ENCODE measurements around the gene MAP3K5.
"Not testable (repeated sequence)": the region's sequence is repeated elsewhere in the genome, so short reads cannot be mapped to it uniquely, and the experiment has no call there.

MAP3K5 gene

DNA sequence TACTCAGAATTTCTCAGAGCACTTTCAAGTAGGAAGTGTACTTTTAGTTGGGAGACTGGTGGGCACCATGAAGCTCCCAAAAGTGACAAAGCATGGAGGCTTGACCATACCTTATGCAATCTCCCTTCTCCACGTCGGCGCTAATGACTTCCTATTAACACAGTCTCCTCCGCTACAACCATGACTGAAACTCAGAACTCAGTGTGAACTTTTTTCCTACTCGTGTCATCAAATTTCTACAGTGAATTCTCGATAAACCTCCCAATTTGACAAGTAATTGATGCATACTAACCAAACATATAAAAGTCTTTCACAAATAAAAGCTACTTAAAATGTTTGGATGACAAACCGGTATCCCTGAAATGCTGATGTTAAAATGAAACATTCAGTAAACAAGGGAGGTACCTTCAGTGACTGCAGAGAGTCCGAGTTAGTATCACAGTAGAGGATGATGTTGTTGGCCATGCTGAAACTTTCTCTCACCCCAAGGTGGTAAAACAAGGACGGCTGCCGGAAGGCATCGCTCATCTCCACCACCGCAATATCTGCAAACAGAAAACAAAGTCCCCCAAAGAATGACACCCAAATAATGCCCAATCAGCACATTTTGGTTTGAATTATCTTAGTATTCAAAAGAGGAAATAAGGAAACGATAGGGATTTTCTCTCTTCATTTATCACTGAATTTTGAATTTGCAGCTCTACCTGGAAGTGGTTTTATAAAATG, 72.1 kb downstream of the MAP3K5 start:
- DNase-seq (ENCODE audit: low spot score in 2 of 2) = no peak
- H3K9me3 Mint-ChIP-seq = no peaks in the 10 kb centered on the region
- H3K4me3 Mint-ChIP-seq = peak overlapping the region; percentile 85
- H3K4me1 Mint-ChIP-seq = peaks cover 44% of the 10 kb centered on the region
- no peaks in the 10 kb centered on the region for H3K36me3 Mint-ChIP-seq
- H3K27me3 Mint-ChIP-seq = no peaks in the 10 kb centered on the region
- H3K27ac Mint-ChIP-seq = peak overlapping the region; percentile 93
- ATAC-seq (ENCODE audit: low read depth) = peak; percentile 33

DNA sequence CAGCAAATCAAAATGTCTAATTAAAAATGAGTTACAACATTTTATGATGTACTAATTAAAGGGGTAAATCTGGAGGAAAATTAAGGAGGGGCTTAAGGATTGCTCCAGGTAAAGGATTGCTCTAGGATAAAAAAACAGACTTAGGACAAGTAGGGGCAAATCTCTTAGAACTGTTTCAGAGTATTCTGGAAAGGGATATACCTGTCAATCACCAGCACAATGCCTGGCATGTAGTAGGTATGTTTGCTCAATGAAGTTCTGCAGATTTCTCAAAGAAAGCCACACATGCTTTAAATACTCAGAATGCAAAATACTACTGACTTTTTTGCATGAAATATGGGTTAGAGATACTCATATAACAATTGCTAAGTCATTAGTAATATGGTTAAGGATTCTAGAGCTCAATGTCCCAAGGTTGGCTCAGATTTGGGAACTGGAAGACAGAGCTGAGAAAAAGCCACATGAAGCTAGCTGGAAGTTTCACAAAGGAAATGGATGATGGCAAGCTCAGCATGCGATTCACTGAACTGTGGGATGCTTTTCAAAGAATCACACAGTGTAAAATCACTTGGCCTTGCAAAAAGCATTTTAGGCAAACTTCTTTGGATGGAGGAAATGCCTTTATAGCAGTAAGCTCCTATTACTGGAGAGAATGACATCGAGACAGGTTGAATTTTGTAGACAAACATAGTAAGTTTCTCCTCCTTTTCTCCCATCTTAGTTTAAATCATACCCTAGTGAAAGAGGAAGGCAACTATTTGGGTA, 72.8 kb downstream of the MAP3K5 start:
- ATAC-seq (ENCODE audit: low read depth) (peak; percentile 35), DNase-seq (ENCODE audit: low spot score in 2 of 2) (no peak)
- Mint-ChIP-seq H3K36me3 (no peaks in the 10 kb centered on the region), H3K9me3 (no peaks in the 10 kb centered on the region), H3K27ac (peak overlapping the region; percentile 93), H3K4me3 (peak overlapping the region; percentile 85), H3K4me1 (peaks cover 41% of the 10 kb centered on the region), H3K27me3 (no peaks in the 10 kb centered on the region)

GRCh38 chr6:136718476-136718875, 73.8 kb downstream of the MAP3K5 start:
- no peaks in the 10 kb centered on the region for H3K36me3 Mint-ChIP-seq
- H3K27ac Mint-ChIP-seq = no peak overlapping the region
- no peak for DNase-seq (ENCODE audit: low spot score in 2 of 2)
- H3K4me1 Mint-ChIP-seq = peaks cover 36% of the 10 kb centered on the region
- H3K27me3 Mint-ChIP-seq = no peaks in the 10 kb centered on the region
- H3K9me3 Mint-ChIP-seq = no peaks in the 10 kb centered on the region
- ATAC-seq (ENCODE audit: low read depth) = no peak
- H3K4me3 Mint-ChIP-seq = no peak overlapping the region

DNA sequence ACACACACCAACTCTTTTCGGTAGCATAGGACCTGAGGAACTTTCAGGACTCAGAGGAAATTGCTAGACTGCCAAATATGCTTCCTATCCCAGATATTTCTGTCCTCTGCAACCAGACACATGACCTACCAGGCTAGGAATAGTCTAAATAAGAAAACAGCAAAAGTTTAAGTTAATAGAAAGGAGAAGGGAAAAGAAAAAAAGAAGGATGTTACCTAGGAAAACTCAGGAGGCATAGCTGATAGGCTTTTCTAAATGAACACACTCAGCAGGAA, 74.6 kb downstream of the MAP3K5 start:
- H3K4me1 Mint-ChIP-seq = peaks cover 35% of the 10 kb centered on the region

DNA sequence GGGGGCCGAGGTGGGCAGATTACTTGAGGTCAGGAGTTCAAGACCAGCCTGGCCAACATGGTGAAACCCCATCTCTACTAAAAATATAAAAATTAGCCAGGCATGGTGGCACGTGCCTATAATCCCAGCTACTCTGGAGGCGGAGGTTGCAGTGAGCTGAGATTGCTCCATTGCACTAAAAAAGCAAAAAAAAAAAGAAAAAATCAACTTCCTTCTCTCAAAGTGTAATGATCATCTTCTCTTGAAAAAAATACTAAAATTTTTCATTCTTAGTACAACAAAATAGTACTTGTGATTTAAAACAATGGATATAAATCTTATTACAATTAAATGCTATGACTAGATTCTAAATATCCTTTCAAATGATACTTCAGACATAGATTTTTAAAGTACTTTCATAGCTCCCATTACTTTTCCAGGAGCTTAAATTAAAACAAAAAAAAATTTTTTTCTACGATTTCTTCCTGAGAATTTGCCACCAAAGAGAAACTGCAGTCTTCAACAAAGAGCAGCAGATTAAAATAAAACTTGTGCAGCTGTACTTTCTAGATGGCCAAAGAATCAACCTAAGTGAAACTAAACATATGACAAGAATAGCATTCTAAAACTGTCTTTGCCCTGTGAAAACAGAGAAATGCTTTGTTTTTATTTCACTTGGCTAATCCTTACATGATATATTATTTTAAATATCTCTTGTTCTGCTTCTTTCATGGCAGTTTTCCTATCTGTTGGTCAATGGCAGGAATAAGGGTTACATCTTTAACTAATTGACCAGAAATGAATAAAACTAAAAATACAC, 75.2 kb downstream of the MAP3K5 start:
- no peak for DNase-seq (ENCODE audit: low spot score in 2 of 2)
- no peak for ATAC-seq (ENCODE audit: low read depth)
- H3K9me3 Mint-ChIP-seq = no peaks in the 10 kb centered on the region
- H3K27ac Mint-ChIP-seq = peak overlapping the region; percentile 16
- H3K4me1 Mint-ChIP-seq = peaks cover 35% of the 10 kb centered on the region
- no peak overlapping the region for H3K4me3 Mint-ChIP-seq
- H3K27me3 Mint-ChIP-seq = no peaks in the 10 kb centered on the region
- H3K36me3 Mint-ChIP-seq = peaks cover 5% of the 10 kb centered on the region

More for the DNA sequence above, 74.6 kb downstream of the MAP3K5 start:
- Mint-ChIP-seq H3K9me3 (no peaks in the 10 kb centered on the region), H3K27ac (peak overlapping the region; percentile 16), H3K4me3 (no peak overlapping the region), H3K36me3 (peaks cover 4% of the 10 kb centered on the region), H3K27me3 (no peaks in the 10 kb centered on the region)
- ATAC-seq (ENCODE audit: low read depth) (no peak), DNase-seq (ENCODE audit: low spot score in 2 of 2) (no peak)

GRCh38 chr6:136712642-136713041, 79.6 kb downstream of the MAP3K5 start:
- not testable (repeated sequence) for H3K9me3 Mint-ChIP-seq; DNase-seq (ENCODE audit: low spot score in 2 of 2); H3K4me3 Mint-ChIP-seq; H3K27me3 Mint-ChIP-seq; H3K27ac Mint-ChIP-seq; ATAC-seq (ENCODE audit: low read depth)
- H3K36me3 Mint-ChIP-seq = peaks cover 11% of the 10 kb centered on the region
- H3K4me1 Mint-ChIP-seq = peaks cover 11% of the 10 kb centered on the region

GRCh38 chr6:136711644-136712043, 80.6 kb downstream of the MAP3K5 start:
- Mint-ChIP-seq H3K4me1 (peaks cover 9% of the 10 kb centered on the region), H3K27ac (no peak overlapping the region), H3K36me3 (peaks cover 12% of the 10 kb centered on the region), H3K27me3 (no peaks in the 10 kb centered on the region), H3K4me3 (no peak overlapping the region), H3K9me3 (no peaks in the 10 kb centered on the region)
- DNase-seq (ENCODE audit: low spot score in 2 of 2) (no peak), ATAC-seq (ENCODE audit: low read depth) (no peak)

- Mint-ChIP-seq H3K36me3 (peaks cover 17% of the 10 kb centered on the region), H3K27ac (no peak overlapping the region)
Measured at GRCh38 chr6:136710877-136711552, 81.3 kb downstream of the MAP3K5 start.

DNA sequence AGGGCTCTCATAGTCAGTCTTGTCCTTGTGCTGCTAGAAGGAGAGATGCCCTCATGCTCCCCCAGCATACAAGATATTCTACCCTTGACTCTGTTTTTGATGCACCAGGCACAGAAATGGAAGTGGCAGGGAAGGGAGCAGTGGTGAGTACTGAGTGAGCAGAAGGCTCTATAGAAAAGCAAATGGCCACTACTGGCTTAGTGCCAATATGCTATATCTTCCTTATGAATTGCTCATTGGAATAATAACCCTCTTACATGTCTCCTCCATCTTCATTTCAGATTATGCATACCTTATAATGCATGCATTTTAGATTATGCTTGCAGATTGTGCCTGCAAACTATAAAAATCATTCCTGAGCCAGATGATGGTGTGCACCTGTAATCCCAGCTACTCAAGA, 82.8 kb downstream of the MAP3K5 start:
- Mint-ChIP-seq H3K4me1 (peaks cover 11% of the 10 kb centered on the region), H3K27ac (no peak overlapping the region), H3K4me3 (no peak overlapping the region), H3K27me3 (no peaks in the 10 kb centered on the region), H3K36me3 (peaks cover 18% of the 10 kb centered on the region), H3K9me3 (no peaks in the 10 kb centered on the region)
- ATAC-seq (ENCODE audit: low read depth) (no peak), DNase-seq (ENCODE audit: low spot score in 2 of 2) (no peak)

More at GRCh38 chr6:136710877-136711552, 81.3 kb downstream of the MAP3K5 start:
- no peaks in the 10 kb centered on the region for H3K9me3 Mint-ChIP-seq
- ATAC-seq (ENCODE audit: low read depth) = no peak
- H3K4me3 Mint-ChIP-seq = no peak overlapping the region
- H3K4me1 Mint-ChIP-seq = peaks cover 11% of the 10 kb centered on the region
- no peaks in the 10 kb centered on the region for H3K27me3 Mint-ChIP-seq
- DNase-seq (ENCODE audit: low spot score in 2 of 2) = no peak

DNA sequence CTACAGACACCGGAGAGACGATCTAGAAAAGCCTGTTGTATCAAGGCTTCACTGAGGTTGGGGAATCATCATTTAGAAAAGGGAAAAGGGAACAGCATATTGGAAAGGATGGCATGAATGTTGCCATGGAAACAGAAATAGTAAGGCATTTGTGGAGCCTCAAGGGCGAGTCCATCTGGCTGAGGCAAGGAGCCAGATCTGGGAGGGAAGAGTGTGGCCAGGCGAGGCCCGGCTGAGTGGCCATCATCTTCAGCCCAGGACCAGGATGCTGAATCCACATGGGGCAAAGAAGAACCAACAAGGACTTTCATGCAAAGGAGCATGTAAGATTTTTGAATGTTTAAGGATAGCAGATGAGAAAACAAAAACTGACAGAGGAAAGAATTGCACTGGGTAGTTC, 85.8 kb downstream of the MAP3K5 start:
- Mint-ChIP-seq H3K36me3 (peaks cover 19% of the 10 kb centered on the region), H3K4me3 (no peak overlapping the region), H3K27ac (no peak overlapping the region)

GRCh38 chr6:136703331-136703865, 88.9 kb downstream of the MAP3K5 start:
- no peak for DNase-seq (ENCODE audit: low spot score in 2 of 2)
- no peak overlapping the region for H3K27ac Mint-ChIP-seq

More for the DNA sequence above, 85.8 kb downstream of the MAP3K5 start:
- no peaks in the 10 kb centered on the region for H3K27me3 Mint-ChIP-seq
- H3K4me1 Mint-ChIP-seq = peaks cover 17% of the 10 kb centered on the region
- no peaks in the 10 kb centered on the region for H3K9me3 Mint-ChIP-seq
- no peak for ATAC-seq (ENCODE audit: low read depth)
- DNase-seq (ENCODE audit: low spot score in 2 of 2) = no peak

DNA sequence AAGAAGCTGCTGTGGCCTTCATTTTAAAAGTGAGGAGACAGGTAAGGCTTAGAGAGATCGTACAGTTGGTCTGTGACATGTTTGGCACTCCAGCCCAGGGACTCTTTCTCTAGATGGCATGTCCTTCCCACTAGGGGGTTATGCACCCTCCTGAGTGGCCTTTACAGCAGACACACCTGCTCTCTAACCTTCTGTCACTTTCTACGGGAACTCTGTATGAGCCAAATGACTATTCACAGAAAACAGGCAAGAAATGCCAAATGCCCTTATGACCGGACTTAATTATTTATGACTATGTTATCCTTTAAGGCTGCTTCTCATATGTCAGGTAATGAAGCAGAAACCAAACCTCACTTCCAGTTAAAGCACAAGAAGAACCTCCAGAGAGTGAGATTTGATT, 91.2 kb downstream of the MAP3K5 start:
- H3K36me3 Mint-ChIP-seq = peaks cover 18% of the 10 kb centered on the region
- peak overlapping the region; percentile 5 for H3K27ac Mint-ChIP-seq
- H3K4me3 Mint-ChIP-seq = no peak overlapping the region
- no peak for DNase-seq (ENCODE audit: low spot score in 2 of 2)
- ATAC-seq (ENCODE audit: low read depth) = no peak
- no peaks in the 10 kb centered on the region for H3K27me3 Mint-ChIP-seq
- H3K4me1 Mint-ChIP-seq = peaks cover 11% of the 10 kb centered on the region
- H3K9me3 Mint-ChIP-seq = no peaks in the 10 kb centered on the region

More at GRCh38 chr6:136703331-136703865, 88.9 kb downstream of the MAP3K5 start:
- Mint-ChIP-seq H3K36me3 (peaks cover 20% of the 10 kb centered on the region), H3K27me3 (no peaks in the 10 kb centered on the region), H3K4me3 (no peak overlapping the region), H3K9me3 (no peaks in the 10 kb centered on the region), H3K4me1 (peaks cover 21% of the 10 kb centered on the region)
- no peak for ATAC-seq (ENCODE audit: low read depth)

DNA sequence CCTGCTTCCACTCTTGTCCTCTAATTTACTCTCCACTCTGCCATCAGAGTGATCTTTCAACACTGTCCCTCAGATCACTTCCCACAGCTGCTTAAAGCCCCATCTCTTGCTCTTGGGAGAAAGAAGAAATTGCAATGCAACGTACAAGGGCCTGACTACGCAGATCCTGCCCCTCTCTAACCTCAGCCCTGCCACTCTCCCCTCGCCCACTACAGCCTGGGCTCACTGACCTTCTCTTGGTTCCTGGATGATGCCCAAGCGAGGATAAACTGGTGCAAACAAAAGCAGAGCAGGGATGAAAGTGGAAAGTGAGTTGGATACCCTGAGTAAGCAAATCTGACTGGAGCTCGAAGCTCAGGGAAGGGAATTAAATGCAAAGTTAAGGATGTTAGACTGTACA, 92.9 kb downstream of the MAP3K5 start:
- no peak for DNase-seq (ENCODE audit: low spot score in 2 of 2)
- peaks cover 20% of the 10 kb centered on the region for H3K36me3 Mint-ChIP-seq
- no peaks in the 10 kb centered on the region for H3K9me3 Mint-ChIP-seq
- peaks cover 10% of the 10 kb centered on the region for H3K4me1 Mint-ChIP-seq
- ATAC-seq (ENCODE audit: low read depth) = no peak
- no peak overlapping the region for H3K4me3 Mint-ChIP-seq
- no peak overlapping the region for H3K27ac Mint-ChIP-seq
- H3K27me3 Mint-ChIP-seq = no peaks in the 10 kb centered on the region
